Measurements from ENCODE around the gene PNLIPRP2.

Gene PNLIPRP2

DNA sequence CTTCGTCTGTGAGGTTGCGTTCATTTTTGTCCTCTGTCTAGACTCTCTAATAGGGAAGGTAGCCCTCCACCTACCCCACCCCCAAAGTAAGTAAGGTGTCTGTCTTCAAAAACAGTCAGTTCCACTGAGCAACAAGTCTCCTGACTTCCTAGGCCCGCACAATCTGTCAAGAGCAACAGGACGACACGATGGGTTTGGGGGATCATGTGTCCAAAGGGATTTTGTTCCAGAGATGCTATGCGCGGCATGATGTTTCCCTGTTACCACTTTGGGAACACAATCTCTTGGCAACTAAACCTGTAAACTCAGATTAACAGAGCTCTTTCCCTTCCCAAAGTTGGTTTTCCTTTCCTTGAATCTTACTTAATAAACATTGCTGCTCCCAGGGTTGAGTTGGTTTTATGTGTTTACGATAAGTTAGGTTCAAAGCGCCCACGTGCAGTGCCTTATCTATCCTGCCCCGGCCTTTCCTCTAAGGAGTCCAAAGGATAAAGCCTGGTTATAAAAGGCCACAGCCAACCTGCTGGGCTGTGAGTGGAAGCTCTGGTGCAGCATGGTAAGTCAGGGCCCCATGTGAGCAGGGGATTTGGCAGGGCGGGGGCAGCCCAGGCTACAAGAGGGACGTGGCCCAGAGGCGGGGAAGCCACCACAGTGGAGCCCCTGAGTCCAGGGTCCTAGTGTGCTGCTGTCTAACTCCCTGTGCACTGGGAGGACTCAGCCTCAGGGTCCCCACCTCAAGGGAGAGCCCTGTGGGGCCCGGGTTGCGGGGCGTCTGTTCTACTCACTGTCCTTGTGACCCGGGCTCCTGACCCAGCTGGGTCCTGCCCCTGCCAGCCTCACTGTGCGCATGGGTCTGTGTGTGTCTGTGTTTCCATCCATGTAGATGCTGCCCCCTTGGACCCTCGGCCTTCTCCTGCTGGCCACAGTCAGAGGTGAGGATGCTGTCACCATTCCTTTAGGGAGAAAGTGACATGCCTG, at the start of gene PNLIPRP2:
PNLIPRP2 (plus strand) TSS at position 531 of the 978 bp plus-strand sequence.
- DNase-seq: no peak

DNA sequence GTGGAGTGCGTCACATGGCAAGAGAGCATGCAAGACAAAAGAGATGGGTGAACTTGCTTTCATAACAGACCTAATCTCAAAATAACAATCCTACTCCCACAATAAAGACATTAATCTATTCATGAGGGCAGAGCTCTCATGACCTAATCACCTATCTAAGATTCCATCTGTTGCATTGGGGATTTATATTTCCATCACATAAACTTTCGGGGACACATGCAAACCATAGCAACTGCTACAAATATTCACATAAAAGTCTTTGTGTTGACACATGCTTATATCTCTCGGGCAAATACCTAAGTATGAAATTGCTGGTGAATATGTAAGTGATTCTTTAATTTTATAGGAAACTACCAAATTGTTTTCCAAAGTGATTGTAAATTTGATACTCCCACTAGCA, 46.0 kb upstream of the PNLIPRP2 start:
- DNase-seq: no peak

- no peak for DNase-seq
Measured at GRCh38 chr10:116587878-116588591, 32.7 kb upstream of the PNLIPRP2 start.

DNA sequence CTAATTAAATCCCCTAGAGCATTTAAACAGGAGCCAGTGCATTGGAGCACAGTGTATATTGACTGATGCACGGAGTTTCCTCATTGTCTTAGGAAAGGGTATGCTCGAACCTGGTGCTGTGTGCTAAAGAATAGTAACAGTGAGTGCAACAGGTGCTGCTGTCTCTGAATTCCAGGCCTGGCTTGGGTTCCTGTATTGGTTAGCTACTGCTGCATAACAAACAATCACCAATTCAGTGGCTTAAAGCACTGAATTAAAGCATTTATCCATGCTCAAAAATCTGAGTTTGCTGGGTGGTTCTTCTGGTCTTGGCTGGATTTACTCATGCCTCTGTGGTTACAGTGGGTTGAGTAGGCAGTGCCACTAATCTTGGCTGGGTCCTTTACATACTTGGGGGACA, 31.8 kb upstream of the PNLIPRP2 start:
- no peak for DNase-seq

- no peak for DNase-seq
Measured at GRCh38 chr10:116589926-116590325, 30.8 kb upstream of the PNLIPRP2 start.

DNA sequence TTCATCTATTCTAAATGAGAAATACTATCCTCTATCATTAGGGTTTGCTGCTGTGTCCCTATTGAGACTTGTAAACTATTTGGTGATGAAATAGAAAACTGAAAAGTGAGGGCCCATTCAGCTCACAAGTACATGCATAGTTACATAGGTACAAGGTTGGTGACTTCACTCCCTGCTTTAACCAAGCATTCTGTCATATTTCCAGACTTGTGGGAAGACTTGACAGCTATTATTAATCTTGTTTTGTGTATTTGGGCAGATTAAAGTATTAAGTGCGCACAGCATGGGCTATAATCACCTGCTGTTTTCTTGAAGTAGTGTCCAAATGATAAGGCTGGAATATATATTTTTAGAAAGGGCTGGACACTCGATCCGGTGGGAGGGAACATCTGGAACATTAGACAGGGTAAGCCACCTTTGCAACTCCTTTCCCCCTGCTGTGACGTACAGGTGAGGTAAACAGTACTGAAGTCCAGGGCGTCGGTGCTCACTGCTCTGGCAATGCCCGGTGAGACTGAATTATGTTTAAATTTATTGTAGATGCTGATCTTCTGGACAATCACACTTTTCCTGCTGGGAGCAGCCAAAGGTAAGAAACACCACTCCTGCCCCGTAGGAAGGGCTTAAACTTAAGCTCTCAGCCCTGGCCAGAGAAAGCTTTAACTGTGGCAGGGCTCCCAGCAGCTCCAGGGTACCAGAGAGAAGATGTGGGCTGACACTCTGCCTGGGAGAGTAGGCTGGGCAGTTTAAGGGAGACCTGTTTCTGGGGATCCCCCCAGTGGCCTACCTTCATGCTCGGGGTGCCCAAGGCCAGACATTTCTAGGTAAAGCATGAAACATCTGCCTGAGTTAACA, 29.9 kb upstream of the PNLIPRP2 start, which contains the start of gene PNLIPRP1:
PNLIPRP1 (plus strand) TSS at position 370 of the 855 bp plus-strand sequence; CDS start at position 541, 171 bp downstream.
- no peak for DNase-seq

DNA sequence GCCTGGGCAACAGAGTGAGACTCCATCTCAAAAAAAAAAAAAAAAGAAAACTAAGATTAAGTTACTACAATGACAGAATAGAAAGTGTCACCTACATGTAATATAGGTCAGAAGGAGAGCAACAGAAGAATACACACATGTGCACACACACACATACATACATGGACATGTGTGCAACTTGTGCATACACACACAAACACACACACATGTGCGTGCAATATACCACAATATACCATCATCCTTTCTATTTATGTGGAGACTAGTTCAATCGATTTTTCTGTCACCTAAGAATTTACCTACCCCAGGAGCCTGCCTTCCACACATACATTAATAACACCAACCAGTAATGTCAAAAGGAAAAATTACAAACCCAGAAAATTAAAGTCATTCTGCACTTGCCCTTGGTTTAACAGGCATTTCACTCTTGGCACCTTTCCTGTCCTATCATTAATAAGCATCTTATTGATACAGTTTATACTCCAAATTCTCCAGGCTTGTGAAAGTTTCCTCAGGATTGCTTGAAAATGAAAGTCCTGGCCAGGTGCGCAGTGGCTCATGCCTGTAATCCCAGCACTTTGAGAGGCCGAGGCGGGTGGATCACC, 27.5 kb upstream of the PNLIPRP2 start:
- no peak for DNase-seq

DNA sequence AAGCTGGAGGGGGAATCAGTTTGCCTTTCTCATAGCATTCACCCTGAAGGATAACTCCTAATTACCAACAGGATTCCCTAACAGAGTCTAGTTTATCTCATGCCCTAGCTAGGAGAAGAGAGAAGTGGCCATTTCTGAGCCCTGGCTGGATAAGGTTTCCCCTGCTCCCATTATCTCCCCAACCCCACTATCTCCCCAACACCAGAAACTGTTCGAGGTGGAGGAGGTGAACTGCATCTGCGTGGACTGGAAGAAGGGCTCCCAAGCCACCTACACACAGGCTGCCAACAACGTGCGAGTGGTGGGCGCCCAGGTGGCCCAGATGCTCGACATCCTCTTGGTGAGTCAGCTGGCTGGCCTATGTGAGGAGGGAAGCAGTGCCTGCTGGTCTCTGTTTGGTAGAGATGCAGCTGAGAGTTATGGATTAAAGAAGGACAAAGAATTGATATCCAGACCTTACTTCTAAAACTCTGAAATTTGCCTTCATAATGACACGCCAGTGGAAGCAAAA, 26.2 kb upstream of the PNLIPRP2 start:
- DNase-seq: no peak

DNA sequence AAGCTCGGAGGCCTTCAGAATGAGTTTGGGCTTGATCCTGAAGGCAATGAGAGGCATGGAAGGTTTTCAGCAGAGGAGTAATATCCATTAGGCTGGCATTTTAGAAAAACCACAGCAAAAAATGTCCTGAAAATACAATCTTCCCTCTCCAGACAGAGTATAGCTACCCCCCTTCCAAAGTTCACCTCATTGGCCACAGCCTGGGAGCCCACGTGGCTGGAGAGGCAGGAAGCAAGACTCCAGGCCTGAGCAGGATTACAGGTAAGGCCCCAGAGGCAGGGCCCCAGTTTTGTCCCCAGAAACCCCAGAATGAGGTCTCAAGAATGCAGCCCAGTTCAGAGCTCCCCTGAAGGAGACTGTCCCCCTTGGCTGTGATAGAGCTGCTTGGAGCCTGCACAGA, 24.7 kb upstream of the PNLIPRP2 start:
- DNase-seq: no peak

GRCh38 chr10:116597543-116597942, 23.2 kb upstream of the PNLIPRP2 start:
- no peak for DNase-seq

DNA sequence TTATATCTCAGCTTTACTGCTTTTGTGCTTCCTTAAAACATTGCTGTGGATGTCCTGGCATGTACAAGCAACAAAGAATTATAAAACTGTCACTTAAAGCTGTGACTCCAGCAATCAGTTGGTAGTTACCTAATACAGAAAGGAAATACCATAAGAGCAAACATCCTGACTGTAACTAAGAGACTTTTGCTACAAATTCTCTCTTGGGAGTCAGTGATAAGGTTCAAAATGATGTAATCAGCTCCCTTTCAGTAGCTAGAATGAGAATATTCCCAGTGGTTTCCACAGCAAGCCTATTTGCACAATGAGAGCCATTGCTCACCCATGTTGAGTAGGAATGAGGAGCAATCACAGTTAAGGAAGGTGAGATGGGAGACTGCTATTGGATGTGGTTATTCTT, 22.4 kb upstream of the PNLIPRP2 start:
- no peak for DNase-seq

GRCh38 chr10:116599991-116600390, 20.8 kb upstream of the PNLIPRP2 start:
- no peak for DNase-seq

DNA sequence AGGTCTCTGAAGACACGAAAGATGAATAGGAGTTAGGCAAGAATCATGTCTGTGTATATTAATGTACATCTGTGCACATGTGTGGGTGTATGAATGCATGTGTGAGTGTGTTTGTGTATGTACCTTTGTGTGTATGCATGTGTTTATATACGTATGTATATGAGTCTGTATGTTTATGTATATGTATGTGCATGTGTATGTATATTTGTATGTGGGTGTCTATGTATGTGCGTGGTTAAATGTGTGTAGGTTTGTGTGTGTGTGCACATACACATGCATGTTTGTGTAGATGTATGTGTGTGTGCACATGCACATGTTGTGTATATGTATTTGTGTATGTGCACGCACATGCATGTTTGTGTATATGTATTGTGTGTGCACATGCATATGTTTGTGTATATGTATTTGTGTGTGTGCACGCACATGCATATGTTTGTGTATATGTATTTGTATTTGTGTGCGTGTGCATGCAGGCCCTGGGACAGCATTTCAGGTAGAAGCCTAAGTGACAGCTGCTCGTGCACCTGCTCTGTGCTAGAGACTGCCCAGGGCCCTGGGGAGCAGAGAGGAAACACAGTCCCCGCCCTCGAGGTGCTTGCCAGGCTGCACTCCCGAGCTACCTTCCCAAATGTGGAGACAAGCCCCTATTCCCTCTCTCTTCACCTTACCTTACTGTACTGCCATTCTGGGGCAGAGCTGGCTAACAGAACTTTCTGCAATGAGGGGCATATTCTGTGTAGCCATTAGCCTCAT, 17.9 kb upstream of the PNLIPRP2 start:
- no peak for DNase-seq

DNA sequence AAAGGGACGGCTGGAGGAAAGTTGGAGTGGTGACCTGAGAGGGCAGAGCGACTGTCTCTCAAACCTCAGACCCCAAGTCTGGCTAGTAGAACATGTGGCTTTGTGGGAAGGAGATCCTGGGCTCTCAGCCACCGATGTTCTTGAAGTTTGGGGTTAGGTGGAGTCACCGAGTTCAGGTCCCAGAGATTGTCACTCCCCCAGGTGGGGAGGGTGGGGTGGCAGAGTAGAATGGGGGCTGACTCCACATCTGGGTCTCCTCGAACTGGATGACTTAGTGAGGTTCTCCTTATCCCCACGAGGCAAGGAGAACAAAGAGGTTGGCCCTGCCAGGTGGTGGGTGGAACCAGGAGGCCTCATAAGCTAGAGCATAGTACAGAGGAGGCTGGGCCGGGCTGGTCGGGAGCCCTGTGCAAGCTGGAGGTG, 14.7 kb upstream of the PNLIPRP2 start:
- DNase-seq: no peak

GRCh38 chr10:116607336-116607735, 13.4 kb upstream of the PNLIPRP2 start:
- no peak for DNase-seq

GRCh38 chr10:116608686-116609594, 11.8 kb upstream of the PNLIPRP2 start:
- DNase-seq: no peak

DNA sequence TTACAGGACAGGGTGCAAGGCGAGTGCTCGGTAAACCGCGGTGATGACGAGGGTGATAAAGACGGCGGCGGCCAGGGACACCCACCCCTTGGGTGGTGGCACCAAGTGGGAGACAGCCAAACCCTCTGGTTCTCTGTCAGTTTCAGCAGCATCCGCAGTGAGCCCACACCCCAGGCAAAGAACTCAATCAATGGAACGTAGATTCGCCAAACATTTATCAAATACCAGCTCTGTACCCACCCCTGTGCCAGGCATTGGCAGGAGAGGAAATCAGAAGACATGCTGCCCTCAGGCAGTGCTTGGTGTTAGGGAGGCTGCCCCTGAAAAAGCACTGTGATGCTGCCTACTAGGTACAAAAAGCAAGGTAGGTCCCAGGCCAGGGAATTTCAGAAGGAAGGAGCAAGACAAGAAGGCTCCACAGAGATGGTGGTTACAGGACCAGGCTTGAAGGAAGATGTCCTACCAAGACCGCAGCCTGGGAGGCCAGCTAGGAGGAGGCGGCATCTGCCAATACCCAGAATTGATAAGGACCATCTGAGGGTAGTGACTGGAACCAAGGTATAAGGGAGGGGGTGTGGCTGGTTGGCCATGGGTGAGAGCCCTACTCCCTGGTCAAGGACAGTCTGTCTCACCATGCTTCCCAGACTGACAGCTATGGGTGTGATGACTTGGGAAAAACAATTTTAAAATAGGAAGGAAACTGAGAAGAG, 10.2 kb upstream of the PNLIPRP2 start:
- no peak for DNase-seq

DNA sequence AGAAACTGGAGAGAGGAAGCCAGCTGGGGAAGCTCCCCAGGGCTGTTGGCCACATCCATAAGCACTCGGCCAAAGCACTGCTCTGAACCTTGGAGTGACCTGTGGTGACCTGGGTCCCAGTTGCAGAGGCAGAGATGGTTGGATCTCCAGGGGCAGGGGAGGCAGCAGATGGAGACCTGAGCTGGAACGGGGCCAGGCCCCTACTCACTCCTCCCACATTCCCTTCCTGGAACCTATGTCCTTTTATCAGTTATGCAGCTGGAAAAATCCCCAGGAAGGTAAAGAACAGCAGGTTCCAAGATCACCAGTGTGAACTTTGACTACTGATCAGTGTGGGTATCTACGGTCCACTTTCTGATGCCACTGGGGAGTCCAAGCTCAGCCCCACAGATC, 9.6 kb upstream of the PNLIPRP2 start:
- no peak for DNase-seq

GRCh38 chr10:116612107-116612769, 8.5 kb upstream of the PNLIPRP2 start:
- no peak for DNase-seq
